A549 (cell line): ENCODE measurements around the gene PROM2. TPM values are rescaled to one million over a fixed set of nuclear protein-coding genes. Genes with fewer than 3 reads are reported as not detected.

Experiments used
- ATAC-seq, 2 experiments: fragments of 200-7000 bp in 1 of 2; fragments of >200 bp in 1 of 2; cut with Nextera tagmentation in 1 of 2; cut with Tn5 transposase in 1 of 2; 3 replicates each; pipeline versions ENCODE4 v1.8.0 to v1.9.1; 2018 to 2020; ENCODE audit warnings: mild to moderate bottlenecking in 1 of 2, moderate library complexity in 1 of 2
- CTCF ChIA-PET: fragments of 300-600 bp; sonication (Branson Sonifier 250); formaldehyde crosslinking; extraction: SDS; loops from one replicate; lab custom pipeline; 2021; ENCODE audit warnings: antibody characterized with exemption, inconsistent platforms; lab: Yijun Ruan, JAX
- POLR2A ChIA-PET: fragments of 350-600 bp; formaldehyde crosslinking; extraction: SDS; loops from one replicate; lab custom pipeline; 2021; ENCODE audit warnings: antibody characterized with exemption, inconsistent platforms; lab: Yijun Ruan, JAX
- DNase-seq, 2 experiments: peaks; one replicate each; pipeline versions ENCODE4 v3.0.0 to v3.0.0-alpha.2; 2011 to 2016; ENCODE audit warnings: low read depth in 1 of 2, low spot score in 1 of 2
- FAIRE-seq: peaks from 2 replicates; lab custom pipeline; 2011; peaks lifted over from hg19 to GRCh38; lab: Jason Lieb, UNC
- H3K27ac ChIP-seq, 2 experiments: fragments of >200 bp; sonication (Bioruptor Twin); formaldehyde crosslinking; 3 replicates each; pipeline ENCODE4 v1.5.1; 2016 to 2017
- H3K4me1 ChIP-seq: fragments of >200 bp; sonication (Bioruptor Twin); formaldehyde crosslinking; 3 replicates; pipeline ENCODE4 v1.6.1; 2016
- H3K4me2 ChIP-seq: fragments of >200 bp; sonication (Bioruptor Twin); formaldehyde crosslinking; 3 replicates; pipeline ENCODE4 v1.6.1; 2016
- H3K4me3 ChIP-seq: fragments of >200 bp; sonication (Bioruptor Twin); formaldehyde crosslinking; 3 replicates; pipeline ENCODE4 v1.5.1; 2016
- H3K9me3 ChIP-seq: fragments of >200 bp; sonication (Bioruptor Twin); formaldehyde crosslinking; 3 replicates; pipeline ENCODE4 v1.6.1; 2016
- CHD4 ChIP-seq: fragments of 200-600 bp; sonication (generic); IDR thresholded peaks from 2 replicates; pipeline ENCODE4 v1.6.1; 2016; ENCODE audit warnings: antibody characterized with exemption, mild to moderate bottlenecking, borderline replicate concordance
- EHF ChIP-seq: fragments of 250-450 bp; sonication (Bioruptor Pico); IDR thresholded peaks from 2 replicates; pipeline ENCODE4 v1.5.0; 2020; ENCODE audit warnings: mild to moderate bottlenecking
- EHMT2 ChIP-seq: fragments of 200-600 bp; sonication (generic); IDR thresholded peaks from 2 replicates; pipeline ENCODE4 v1.6.1; 2016; ENCODE audit warnings: antibody characterized with exemption, low read depth, mild to moderate bottlenecking, moderate library complexity
- FOSB ChIP-seq: fragments of 250-450 bp; sonication (Bioruptor Pico); IDR thresholded peaks from 2 replicates; pipeline ENCODE4 v1.5.0; 2020; ENCODE audit warnings: mild to moderate bottlenecking, moderate library complexity
- FOSL2 ChIP-seq, 2 experiments: fragments of 450-650 bp in 1 of 2; fragments of >200 bp in 1 of 2; sonication (Bioruptor Twin) in 1 of 2; formaldehyde crosslinking; IDR thresholded peaks; 2 replicates each; pipeline versions ENCODE4 v1.5.0 to v1.6.1; 2016 to 2020; ENCODE audit warnings: mild to moderate bottlenecking in 1 of 2, moderate library complexity in 1 of 2
- GATA3 ChIP-seq: IDR thresholded peaks from 2 replicates; pipeline ENCODE4 v1.6.1; 2012; ENCODE audit warnings: borderline replicate concordance
- HEYL ChIP-seq: fragments of 250-450 bp; sonication (Bioruptor Pico); IDR thresholded peaks from 2 replicates; pipeline ENCODE4 v1.8.0; 2021; ENCODE audit warnings: mild to moderate bottlenecking, moderate library complexity
- HOXA7 ChIP-seq: fragments of 250-450 bp; sonication (Bioruptor Pico); IDR thresholded peaks from 2 replicates; pipeline ENCODE4 v1.5.0; 2020; ENCODE audit warnings: mild to moderate bottlenecking, moderate library complexity
- HOXB5 ChIP-seq: fragments of 250-450 bp; sonication (Bioruptor Pico); IDR thresholded peaks from 2 replicates; pipeline ENCODE4 v1.5.0; 2020; ENCODE audit warnings: mild to moderate bottlenecking, moderate library complexity
- JUN ChIP-seq, 2 experiments: fragments of >200 bp; sonication (Bioruptor Twin); formaldehyde crosslinking; IDR thresholded peaks; 2 replicates in 1 of 2; 3 replicates in 1 of 2; pipeline ENCODE4 v1.6.1; 2016 to 2017
- JUNB ChIP-seq: fragments of >200 bp; sonication (Bioruptor Twin); formaldehyde crosslinking; IDR thresholded peaks from 2 replicates; pipeline ENCODE4 v1.6.1; 2016
- KDM1A ChIP-seq: fragments of 200-600 bp; sonication (generic); IDR thresholded peaks from 2 replicates; pipeline ENCODE4 v1.6.1; 2016; ENCODE audit warnings: low read depth, mild to moderate bottlenecking
- KDM5A ChIP-seq: fragments of 200-600 bp; sonication (generic); IDR thresholded peaks from 2 replicates; pipeline ENCODE4 v1.6.1; 2016; ENCODE audit warnings: antibody characterized with exemption, mild to moderate bottlenecking
- MAZ ChIP-seq: fragments of 150-350 bp; IDR thresholded peaks from 2 replicates; pipeline ENCODE4 v1.6.1; 2014; ENCODE audit warnings: antibody characterized with exemption, low read depth, low read length, borderline replicate concordance
- MYC ChIP-seq: IDR thresholded peaks from 2 replicates; pipeline ENCODE4 v1.6.1; 2012; ENCODE audit warnings: mild to moderate bottlenecking, inconsistent platforms, low read length, improper control_type of control experiment, borderline replicate concordance
- NR3C1 ChIP-seq: fragments of >200 bp; sonication (Bioruptor Twin); formaldehyde crosslinking; IDR thresholded peaks from 3 replicates; pipeline ENCODE4 v1.6.1; 2017
- PBX3 ChIP-seq: IDR thresholded peaks from 2 replicates; pipeline ENCODE4 v1.6.1; 2012
- POLR2A ChIP-seq: IDR thresholded peaks from 2 replicates; pipeline ENCODE4 v1.6.1; 2012; ENCODE audit warnings: mild to moderate bottlenecking, low read length
- RCOR1 ChIP-seq: fragments of 150-350 bp; IDR thresholded peaks from 2 replicates; pipeline ENCODE4 v1.6.1; 2014; ENCODE audit warnings: antibody characterized with exemption, low read length, low read depth
- RFX5 ChIP-seq: fragments of 450-650 bp; IDR thresholded peaks from 2 replicates; pipeline ENCODE4 v1.7.1; 2014; ENCODE audit warnings: antibody characterized with exemption, mild to moderate bottlenecking, moderate library complexity
- SMC3 ChIP-seq: fragments of >200 bp; sonication (Bioruptor Twin); formaldehyde crosslinking; IDR thresholded peaks from 3 replicates; pipeline ENCODE4 v1.6.1; 2018; ENCODE audit warnings: inconsistent platforms
- TP53 ChIP-seq: fragments of 250-450 bp; sonication (Bioruptor Pico); IDR thresholded peaks from 2 replicates; pipeline ENCODE4 v1.5.0; 2021; ENCODE audit warnings: mild to moderate bottlenecking, moderate library complexity
- USF2 ChIP-seq: fragments of 450-650 bp; IDR thresholded peaks from 2 replicates; pipeline ENCODE4 v1.6.1; 2014; ENCODE audit warnings: antibody characterized with exemption
- ZC3H11A ChIP-seq: fragments of 450-650 bp; IDR thresholded peaks from 2 replicates; pipeline ENCODE4 v1.6.1; 2014; ENCODE audit warnings: antibody characterized with exemption, mild to moderate bottlenecking
- ZNF302 ChIP-seq: fragments of 250-450 bp; sonication (Bioruptor Pico); IDR thresholded peaks from 2 replicates; pipeline ENCODE4 v1.9.0; 2021; ENCODE audit warnings: inconsistent platforms, mild to moderate bottlenecking, moderate library complexity
- WGBS: methylation state at CpG from one replicate; pipeline ENCODE4 v1.1.6; 2017; ENCODE audit errors: missing lambda C conversion rate; 5-methylcytosine and 5-hydroxymethylcytosine counted together
- polyA plus RNA-seq, 4 experiments: library from polyadenylated mRNA; depleted of rRNA in 3 of 4; stranded (reverse); fragments of >200 nt; fragmentation: RNase III in 1 of 4; extraction: RNeasy Plus Mini Kit Qiagen cat#74134 plus additional on column Dnase treatment in 1 of 4; gene quantifications; 2 replicates in 3 of 4; 3 replicates in 1 of 4; pipeline ENCODE4 v1.2.3, GENCODE V29; 2011 to 2017
- TF ChIP-seq, protein P1 (sequence below): fragments of 250-450 bp; sonication (Bioruptor Pico); IDR thresholded peaks from 2 replicates; pipeline ENCODE4 v1.5.0; 2021; ENCODE audit warnings: mild to moderate bottlenecking, moderate library complexity, borderline replicate concordance
- TF ChIP-seq, protein P2 (sequence below): IDR thresholded peaks from 2 replicates; pipeline ENCODE4 v1.6.1; 2012

The PROM2 gene
- polyA plus RNA-seq, 2 of the 4 experiments (the other 2 are of a cell fraction): 0.08 to 0.09 TPM

DNA sequence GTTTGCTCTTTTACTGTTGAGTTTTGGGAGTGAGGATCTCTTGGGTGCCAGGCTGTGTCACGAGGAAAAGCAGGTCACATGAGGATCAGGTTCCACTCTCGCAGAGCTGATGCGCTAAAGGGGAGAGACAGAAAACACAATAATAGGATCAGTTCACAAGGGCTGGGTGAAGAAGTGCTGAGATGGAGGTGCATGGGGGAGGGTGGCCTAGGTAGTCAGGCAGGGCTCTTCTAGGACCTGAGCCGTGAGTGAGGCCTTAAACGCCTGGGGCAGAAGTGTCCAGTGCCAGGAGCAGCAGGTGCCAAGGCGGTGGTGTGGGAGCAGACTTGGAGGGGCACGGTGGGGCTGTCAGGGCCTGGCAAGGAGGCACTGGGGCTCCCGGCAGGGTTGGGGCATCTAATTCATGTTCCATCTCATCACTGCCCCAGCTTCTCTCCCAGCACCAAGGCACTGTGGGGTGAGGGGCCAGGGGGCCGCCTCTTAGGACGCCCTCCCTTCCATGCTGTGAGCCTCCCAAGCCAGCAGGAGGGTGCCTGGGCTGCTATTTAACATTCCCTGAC is 32.2 kb downstream of the PROM2 start (continued):
- TF ChIP-seq, protein P1, sequence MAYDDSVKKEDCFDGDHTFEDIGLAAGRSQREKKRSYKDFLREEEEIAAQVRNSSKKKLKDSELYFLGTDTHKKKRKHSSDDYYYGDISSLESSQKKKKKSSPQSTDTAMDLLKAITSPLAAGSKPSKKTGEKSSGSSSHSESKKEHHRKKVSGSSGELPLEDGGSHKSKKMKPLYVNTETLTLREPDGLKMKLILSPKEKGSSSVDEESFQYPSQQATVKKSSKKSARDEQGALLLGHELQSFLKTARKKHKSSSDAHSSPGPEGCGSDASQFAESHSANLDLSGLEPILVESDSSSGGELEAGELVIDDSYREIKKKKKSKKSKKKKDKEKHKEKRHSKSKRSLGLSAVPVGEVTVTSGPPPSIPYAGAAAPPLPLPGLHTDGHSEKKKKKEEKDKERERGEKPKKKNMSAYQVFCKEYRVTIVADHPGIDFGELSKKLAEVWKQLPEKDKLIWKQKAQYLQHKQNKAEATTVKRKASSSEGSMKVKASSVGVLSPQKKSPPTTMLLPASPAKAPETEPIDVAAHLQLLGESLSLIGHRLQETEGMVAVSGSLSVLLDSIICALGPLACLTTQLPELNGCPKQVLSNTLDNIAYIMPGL (CRISPR knock-in tag): no peak
- TF ChIP-seq TP53 (no peak), MYC (no peak), HEYL (CRISPR knock-in tag) (no peak), USF2 (no peak), PBX3 (no peak), RFX5 (no peak), KDM5A (no peak), SMC3 (no peak)
- TF ChIP-seq, protein P2, sequence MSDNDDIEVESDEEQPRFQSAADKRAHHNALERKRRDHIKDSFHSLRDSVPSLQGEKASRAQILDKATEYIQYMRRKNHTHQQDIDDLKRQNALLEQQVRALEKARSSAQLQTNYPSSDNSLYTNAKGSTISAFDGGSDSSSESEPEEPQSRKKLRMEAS: no peak

- no peaks in the 10 kb centered on the region for H3K9me3 ChIP-seq
- no peak for DNase-seq
- FAIRE-seq: no peak
- WGBS: 63% methylated on average over 4 of the region's 5 CpGs
- TF ChIP-seq GATA3: no peak
- TF ChIP-seq CHD4: no peak
- ChIA-PET CTCF (no interaction called here), POLR2A (interaction anchor here (0.6 kb wide), 1 partner anchor 62 kb away, joined by 6 read pairs; no protein-coding TSS in a partner anchor)
- no peak for ATAC-seq
- H3K27ac ChIP-seq: no peak overlapping the region
- no peak overlapping the region for H3K4me3 ChIP-seq
- no peak overlapping the region for H3K4me2 ChIP-seq
- H3K4me1 ChIP-seq: no peaks in the 10 kb centered on the region
Observed at GRCh38 chr2:95307036-95307435, 32.8 kb downstream of the PROM2 start.

DNA sequence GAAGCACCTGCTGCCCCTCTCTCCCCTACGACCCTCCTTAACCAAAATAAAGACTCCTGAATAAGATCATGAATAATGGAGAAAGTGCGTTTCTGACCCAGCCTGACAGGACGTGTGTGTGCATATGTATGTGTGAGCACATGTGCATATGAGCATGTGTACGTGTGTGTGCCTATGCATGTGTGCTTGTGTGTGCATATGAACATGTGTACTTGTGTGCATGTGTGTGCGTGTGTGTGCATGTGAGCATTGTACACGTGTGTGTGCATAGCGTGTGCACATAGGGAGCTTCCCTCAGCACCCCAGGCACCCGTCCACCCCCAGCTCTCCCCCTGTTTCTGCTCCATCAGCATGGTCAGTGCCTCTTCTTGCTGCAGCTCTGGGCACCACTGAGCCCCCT is 33.6 kb downstream of the PROM2 start:
- Histone ChIP-seq H3K4me3 (no peak overlapping the region), H3K4me1 (no peaks in the 10 kb centered on the region), H3K9me3 (no peaks in the 10 kb centered on the region), H3K4me2 (no peak overlapping the region), H3K27ac (no peak overlapping the region)
- ATAC-seq: no peak
- WGBS: 50% methylated on average over 8 of the region's 8 CpGs
- POLR2A ChIA-PET: no interaction called here
- TF ChIP-seq TP53 (no peak), KDM1A (no peak), RCOR1 (no peak), JUN (IDR thresholded peaks at IDR 0.05) (no peak), MYC (no peak), JUNB (no peak), ZC3H11A (no peak), ZNF302 (CRISPR knock-in tag) (no peak), POLR2A (no peak), FOSL2 (IDR thresholded peaks at IDR 0.05) (no peak), FOSL2 (CRISPR knock-in tag; IDR thresholded peaks at IDR 0.05) (no peak), HOXA7 (CRISPR knock-in tag) (no peak), KDM5A (no peak), NR3C1 (no peak), FOSB (CRISPR knock-in tag) (no peak), MAZ (no peak), EHMT2 (no peak), HOXB5 (no peak), EHF (CRISPR knock-in tag) (no peak), GATA3 (no peak)
- TF ChIP-seq, protein P1 (CRISPR knock-in tag): no peak
- CTCF ChIA-PET: interaction anchor here (1.3 kb wide), 1 partner anchor 37 kb away, joined by 4 read pairs; no protein-coding TSS in a partner anchor
- FAIRE-seq: no peak
- DNase-seq: no peak
